Activated gamma-delta T cell (primary cell): ENCODE results near the gene DSTYK.

Experiments
- DNase-seq: peaks from one replicate; lab custom pipeline; 2025; lab: John Stamatoyannopoulos, UW

DSTYK gene

DNA sequence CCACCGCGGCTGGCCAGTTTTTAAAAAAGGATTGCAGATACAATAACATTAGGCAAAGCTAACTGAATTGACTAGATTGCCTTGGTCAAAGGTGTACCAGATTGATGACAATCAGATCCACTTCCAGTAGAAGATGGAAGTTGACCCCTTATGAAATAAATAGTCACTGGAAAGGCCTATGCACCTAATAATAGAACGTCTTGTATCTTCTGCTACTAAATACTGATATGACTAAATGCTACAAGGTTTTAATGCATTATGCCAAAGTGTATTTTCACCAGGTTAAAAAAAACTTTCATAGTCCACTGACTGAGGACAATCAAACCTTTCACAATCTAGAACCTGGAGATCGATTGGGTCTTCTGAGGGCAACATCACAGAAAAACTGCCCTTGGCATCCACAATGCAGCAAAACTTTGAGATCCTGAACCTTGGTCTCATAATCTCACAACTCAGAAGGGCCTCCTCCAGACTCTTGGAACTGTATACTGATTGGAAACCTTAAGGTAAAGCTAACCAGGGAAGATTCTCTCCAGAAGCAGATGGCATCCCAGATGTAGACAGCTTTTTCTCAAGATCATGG is 82.0 kb downstream of the DSTYK start:
- DNase-seq: no peak

DNA sequence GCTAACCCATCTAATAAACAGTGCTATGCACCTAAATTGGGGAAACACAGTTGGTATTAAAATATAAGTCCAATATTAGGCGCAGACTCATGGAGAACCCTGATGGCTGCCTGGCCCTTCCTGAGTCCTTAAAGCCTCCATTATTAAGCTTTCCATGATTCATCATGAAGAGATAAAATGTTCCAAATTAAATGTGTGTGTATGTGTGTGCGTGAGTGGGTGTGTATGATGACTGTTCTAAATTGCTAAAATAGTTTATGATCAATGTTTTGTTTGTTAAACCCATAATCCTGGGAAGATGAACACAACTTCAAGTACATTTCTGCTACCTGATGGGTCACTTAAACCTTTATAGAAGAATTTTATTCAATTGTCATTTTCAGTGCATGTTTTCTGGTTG is 83.5 kb downstream of the DSTYK start:
- DNase-seq: no peak

DNA sequence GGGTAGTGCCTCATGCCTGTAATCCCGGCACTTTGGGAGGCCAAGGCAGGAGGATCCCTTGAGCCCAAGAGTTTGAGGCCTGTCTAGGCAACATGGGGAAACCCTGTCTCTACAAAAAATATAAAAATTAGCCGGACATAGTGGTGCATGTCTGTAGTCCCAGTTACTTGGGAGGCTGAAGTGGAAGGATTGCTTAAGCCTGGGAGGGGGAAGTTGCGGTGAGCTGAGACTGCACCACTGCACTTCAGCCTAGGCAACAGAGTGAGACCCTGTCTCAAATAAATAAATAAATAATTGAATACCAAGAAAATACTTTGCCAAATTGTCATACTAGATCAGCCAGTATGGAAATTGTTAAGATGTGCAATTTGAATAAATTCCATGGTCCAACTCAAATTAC is 83.9 kb downstream of the DSTYK start:
- DNase-seq: no peak

DNA sequence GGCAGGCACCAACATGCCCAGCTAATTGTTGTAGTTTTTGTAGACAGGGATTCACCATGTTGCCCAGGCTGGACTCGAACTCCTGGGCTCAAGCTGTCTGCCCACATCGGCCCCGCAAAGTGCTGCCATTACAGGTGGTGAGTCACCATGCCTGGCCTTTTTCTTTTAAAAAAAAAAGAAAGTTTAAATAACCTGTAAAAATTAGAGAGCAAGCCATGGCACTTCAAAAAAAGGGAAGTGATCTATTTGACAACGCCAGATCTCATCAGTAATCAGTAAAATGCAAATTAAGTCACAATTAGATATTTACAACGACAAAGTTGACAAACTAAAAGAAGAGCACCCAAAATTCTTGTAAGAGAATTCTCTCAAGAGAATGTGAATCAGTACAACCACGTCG is 86.8 kb downstream of the DSTYK start:
- DNase-seq: no peak

DNA sequence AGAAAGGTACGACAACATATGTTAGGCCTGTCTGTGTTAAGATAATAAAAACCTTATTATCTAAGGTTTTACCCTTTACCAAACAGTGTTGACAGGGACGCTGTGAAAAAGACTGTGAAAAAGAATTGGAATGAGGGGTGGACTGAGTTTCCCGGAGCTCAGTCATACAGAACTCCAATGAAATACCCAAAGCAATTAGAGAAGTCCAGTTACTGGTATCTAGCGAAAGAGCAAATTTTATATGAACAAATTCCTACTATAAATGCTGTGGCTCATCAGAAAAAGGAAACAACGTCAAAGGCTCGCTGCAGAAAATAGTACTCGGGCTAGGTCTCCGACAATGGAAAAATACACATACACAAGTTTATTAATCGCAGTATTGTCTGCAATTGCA is 89.0 kb downstream of the DSTYK start:
- no peak for DNase-seq

DNA sequence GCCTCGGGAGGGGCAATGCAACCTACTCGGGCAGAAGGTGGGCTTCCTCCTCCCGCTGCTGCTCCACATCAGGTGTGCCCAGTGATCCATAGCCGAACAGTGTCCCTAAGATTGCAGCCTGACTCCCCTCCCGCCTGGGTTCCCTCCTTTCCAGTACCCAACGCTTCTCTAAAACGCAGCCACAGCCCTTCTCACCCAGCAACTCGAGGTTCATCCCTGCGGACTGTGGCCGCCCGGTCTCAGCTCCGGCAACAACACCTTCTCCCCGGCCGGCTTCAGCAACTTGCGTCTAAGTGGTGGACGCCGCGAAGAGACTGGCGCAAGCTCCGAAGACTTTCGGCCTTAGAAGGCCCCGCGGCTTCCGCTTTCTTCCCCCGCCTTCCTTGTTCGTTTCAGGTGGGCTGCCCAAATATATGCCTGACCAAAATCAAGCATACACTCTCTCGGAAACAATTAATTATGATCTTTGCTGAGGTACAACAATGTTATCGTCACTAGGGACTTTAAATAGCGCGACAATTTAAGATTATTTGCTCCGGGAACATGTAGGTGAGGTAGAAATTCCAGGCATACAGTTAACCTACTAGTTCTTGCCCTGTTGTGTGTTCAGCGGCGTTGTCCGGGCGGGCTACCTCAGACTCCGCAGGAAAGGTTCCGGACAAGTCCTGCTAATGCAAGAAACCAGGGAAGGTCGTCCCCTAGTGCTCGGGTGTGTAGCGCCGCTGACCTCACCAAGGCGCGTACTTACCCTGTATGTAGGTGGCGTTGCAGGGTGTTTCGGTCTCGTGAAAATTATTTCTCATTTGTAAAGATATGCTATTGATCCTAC is 89.6 kb downstream of the DSTYK start, which contains the start of gene RBBP5:
RBBP5 (minus strand) TSS at position 319 of the 829 bp plus-strand sequence; CDS start at position 214, 105 bp downstream.
- DNase-seq: peak; percentile 87

DNA sequence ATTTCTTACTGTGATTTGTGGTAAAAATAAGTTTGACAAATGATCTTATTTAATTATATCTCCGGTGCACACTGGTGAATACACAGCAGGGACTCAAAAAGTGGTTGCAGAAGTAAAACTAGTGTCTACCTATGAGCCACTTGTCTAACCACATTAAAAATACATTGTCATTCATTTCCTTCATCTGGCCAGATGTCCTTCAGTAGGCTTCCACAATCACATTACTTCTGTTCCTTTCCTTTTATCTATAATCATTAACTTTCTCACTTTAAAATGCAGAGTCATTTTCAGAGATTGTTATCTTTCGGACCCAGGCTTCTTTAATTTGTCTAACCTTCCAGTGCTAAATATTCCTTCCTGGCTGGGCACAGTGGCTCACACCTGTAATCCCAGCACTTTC is 92.8 kb downstream of the DSTYK start:
- DNase-seq: no peak

DNA sequence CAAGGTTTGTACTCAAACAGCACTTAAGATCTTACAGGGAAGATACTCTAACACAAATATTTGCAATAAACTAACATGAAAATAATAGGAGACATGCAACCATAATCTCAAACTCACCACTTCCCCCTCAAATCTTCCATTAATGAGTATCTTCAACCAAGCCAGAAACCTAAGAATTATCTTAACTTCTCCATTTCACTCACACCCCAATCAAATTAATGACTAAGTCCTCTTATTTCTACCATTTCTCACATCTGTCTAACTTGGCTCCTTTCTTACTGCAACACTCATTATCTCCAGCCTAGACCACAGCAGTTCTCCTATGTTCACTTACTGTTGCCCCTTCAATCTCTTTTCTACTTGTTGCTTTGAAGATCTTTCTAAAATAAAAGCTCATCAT is 100.1 kb downstream of the DSTYK start:
- no peak for DNase-seq

DNA sequence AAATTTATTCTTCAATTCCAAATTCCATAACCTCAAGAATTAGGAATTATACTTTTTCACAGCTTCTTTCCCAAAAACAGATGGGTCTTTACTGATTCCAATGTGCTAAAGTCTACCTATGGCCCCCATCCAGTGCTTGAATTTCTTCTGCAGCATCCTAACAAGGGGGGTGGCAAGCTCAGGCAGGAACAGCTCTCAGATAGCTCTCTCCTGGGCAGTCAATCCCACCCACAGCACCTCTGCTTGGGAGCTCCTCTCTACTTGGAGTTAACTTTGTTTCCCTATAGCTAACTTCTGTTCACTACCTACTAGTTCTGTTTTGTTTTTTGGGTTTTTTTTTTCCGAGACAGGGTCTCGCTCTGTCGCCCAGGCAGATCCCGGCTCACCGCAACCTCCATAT is 101.8 kb downstream of the DSTYK start:
- no peak for DNase-seq

DNA sequence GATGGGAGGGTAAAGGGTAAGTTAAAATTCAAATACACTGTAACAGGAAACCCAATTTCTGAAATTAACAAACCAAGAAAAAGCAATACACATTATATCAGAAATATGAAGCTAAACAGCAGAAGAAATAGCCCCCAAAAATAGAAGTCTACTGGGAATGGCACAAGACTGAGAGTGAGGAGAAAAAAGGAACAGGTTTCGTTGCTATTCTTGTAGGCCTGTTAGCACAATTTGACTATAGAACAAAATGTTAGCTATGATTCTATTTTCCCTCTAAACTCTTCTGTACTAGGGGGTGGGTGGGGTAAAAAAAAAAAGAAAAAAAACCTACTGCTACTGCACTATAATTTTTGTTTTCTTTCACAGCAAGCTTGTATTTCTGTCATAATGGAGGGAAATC is 102.2 kb downstream of the DSTYK start:
- no peak for DNase-seq

DNA sequence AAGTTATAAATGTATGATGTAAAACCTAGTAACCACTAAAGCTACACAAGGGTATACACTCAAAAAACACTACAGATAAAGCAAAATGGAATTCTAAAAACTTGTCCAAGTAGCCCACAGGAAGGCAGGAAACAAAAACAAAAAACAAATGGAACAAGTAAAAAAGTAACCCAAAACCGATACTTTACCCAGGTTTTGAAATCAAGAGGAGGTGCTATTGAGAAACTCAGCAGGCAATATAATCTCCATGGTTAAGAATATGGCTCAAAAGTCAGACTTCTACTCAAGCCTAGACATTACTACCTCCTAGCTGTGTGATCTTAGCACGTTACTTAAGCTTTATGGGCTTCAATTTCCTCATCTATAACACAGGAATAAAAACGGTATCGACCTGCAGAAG is 103.0 kb downstream of the DSTYK start:
- DNase-seq: no peak

DNA sequence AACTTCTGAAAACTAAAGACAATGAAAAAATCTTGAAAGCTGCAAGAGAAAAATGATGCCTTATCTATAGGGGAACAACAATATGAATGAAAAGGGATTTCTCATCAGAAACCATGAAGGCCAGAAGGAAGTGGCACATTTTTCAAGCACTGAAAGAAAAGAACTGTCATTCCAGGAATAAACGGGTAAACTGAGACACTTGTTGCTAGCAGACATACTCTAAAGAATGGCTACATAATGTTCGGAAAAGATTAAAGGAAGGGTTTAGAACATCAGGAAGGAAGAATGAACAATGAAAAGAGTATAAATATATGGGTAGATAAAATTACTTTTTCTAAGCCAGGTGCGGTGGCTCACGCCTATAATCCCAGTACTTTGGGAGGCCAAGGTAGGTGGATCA is 104.2 kb downstream of the DSTYK start:
- DNase-seq: no peak

DNA sequence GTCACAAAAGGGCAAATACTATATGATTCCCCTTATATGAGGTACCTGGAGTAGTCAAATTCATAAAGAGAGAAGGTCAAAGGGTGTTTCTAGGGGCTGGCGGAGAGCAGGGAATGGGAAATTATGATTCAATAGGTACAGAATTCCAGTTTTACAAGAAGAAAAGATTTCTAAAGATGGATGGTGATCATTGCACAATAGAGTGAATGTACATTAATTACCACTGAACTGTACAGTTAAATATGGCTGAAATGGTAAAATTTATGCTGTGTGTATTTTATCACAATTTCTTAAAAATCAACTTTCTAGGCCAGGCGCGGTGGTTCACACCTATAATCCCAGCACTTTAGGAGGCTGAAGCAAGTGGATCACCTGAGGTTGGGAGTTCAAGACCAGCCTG is 109.1 kb downstream of the DSTYK start:
- DNase-seq: no peak

DNA sequence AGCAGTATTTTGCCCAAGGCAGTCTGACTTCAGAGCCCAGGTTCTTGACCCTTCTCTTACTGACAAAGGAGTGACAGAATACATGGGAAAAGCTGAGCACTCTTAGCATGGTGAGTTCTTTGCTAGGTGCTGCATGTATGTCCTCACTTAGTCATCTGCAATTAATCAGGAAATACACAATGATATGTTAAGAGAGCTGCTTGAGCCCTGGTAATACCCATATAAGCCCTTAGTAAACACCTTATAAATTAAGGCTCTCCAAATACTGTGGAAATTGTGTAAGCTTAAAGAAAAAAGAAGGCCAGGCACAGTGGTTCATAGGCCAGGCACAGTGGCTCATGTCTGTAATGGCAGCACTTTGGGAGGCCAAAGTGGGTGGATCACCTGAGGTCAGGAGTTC is 113.3 kb downstream of the DSTYK start:
- DNase-seq: no peak

DNA sequence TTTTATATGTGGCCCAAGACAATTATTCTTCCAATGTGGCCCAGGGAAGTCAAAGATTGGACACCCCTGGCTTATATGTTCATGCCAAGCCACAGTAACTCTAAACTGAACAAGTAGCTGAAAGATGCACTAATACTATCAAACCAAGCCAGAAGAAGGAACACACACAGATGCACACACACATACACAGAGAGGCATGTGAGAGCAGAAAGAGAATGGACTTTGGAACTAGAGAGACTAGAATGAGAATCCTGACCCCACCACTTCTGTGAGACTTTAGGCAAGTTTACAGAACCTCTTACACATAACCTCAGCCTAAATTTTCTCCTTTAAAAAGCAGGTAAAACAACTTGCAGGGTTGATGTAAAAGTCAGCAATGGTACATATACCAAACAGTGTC is 116.1 kb downstream of the DSTYK start:
- DNase-seq: no peak
